HG02759 (cell line): ENCODE results near the gene OGDH.

Experiments used
- ATAC-seq: cut with Tn5 transposase; IDR thresholded peaks from one replicate; pipeline ENCODE4 v1.9.1; 2021; ENCODE audit warnings: mild to moderate bottlenecking, moderate library complexity; ENCODE audit not compliant: unreplicated experiment

The OGDH gene

GRCh38 chr7:44617225-44617890, 10.9 kb downstream of the OGDH start:
- peak; percentile 51 for ATAC-seq

DNA sequence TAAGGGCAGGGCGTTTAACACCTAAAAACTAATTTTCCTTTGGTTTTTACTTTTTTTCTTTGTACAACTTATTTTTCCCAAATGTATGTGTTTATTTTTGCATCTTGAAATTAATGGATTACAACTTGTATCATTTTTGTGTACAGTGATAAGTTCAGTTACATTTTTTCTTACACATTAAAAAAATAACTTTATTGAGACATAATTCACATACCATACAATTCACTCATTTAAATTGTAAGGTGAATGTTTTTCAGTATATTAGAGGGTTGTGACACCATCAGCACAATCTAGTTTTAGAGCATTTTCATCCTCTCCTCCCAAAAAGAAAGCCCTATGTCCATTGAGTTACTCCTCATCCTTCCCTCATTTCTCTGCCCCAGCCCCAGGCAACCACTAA, 11.6 kb downstream of the OGDH start:
- ATAC-seq = no peak

DNA sequence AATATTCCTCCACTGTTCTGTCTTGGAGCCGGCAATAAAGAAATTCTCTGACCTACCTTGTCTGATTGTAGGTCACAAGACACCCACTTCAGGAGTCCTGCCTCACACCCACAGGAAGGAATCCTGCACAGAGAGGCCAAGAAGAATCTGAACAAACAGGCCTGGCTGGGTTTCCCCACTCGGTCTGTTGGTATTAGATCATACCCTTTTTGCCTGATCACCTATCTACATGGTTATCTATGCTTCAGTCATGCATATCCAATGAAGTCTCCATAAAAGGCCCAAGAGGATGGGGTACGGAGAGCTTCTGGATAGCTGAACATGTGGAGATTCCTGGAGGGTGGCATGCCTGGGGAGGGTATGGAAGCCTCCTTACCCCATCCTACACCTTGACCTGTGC, 12.3 kb downstream of the OGDH start:
- no peak for ATAC-seq

- ATAC-seq = no peak
Observed at GRCh38 chr7:44621034-44621749, 14.8 kb downstream of the OGDH start.

- ATAC-seq = no peak
Observed at GRCh38 chr7:44621750-44622103, 15.3 kb downstream of the OGDH start.

GRCh38 chr7:44622342-44623151, 16.1 kb downstream of the OGDH start:
- ATAC-seq = peak; percentile 83

- ATAC-seq = no peak
Observed at GRCh38 chr7:44624318-44624717, 17.9 kb downstream of the OGDH start.

DNA sequence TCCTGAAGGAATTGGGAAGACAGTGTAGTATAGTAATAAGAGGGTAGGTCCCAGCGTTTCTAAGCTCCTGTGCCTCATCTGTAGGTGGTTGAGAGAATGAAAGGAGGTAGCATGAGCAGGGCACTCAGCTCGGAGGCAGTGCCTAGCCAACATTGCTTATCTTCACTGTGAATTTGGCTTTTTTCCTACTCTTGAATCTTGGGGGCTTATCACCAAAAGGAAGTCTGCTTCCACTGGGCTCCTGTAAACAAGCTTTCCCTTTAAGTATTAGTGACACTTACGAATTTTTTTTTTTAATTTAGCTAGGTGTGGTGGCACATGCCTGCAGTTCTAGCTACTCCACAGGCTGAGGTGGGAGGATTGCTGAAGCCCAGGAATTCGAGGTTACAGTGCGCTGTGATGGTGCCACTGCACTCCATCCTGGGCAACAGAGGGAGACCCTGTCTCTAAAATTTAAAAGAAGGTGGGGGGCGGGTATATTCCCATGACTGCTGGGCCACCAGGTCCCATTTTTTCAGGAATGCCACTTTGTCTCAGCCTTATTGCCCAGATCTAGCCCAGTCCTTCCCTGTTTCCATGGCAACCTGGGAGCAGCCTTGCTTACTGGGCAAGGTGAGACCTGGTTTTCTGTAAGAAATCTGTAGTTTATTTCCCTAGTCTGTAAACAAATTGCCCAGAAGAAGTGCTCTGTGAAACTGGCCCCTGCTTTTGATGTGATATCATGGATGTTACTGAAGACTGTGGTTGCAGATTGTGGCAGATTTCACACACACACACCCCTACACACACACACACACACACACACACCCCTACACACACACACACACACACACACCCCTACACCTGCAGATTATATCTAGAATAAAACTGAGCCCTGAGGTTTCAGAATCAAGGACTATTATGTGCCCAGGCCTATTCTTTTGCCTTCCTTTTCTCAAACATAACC, 19.4 kb downstream of the OGDH start:
- no peak for ATAC-seq

- no peak for ATAC-seq
Observed at GRCh38 chr7:44626620-44627019, 20.2 kb downstream of the OGDH start.

DNA sequence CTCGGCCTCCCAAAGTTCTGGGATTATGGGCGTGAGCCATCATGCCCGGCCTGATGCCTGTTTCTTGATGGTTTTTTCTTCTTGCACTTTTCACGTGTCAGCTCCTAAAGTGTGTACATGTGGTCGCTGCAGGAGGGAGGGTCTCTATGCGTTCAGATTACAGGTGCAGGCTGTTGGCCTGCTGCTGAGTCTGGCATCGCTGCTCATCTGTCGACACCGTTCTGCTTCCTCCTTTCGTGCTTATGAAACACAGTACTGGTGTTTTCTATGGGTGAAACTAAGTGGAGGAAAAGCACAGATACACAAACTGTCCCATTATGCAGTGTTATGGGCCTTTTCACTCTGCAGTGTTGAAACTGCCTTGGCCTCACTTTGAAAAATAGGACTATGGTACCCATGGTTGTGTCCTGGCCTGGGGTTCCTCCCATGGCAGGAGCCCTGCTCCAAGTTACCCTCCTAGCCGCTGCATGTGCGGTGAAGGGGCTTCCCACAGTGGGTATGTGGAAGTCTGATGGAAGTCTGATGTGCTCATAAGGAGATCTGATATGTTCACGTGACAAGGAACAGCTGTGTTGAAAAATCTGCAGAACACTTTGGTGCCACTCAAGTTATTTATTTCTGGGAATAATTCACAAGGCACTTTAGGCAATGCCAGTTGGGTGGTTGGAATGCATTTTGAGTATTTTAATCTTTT, 23.5 kb downstream of the OGDH start:
- ATAC-seq = no peak

- ATAC-seq = no peak
Observed at GRCh38 chr7:44630792-44631457, 24.5 kb downstream of the OGDH start.

DNA sequence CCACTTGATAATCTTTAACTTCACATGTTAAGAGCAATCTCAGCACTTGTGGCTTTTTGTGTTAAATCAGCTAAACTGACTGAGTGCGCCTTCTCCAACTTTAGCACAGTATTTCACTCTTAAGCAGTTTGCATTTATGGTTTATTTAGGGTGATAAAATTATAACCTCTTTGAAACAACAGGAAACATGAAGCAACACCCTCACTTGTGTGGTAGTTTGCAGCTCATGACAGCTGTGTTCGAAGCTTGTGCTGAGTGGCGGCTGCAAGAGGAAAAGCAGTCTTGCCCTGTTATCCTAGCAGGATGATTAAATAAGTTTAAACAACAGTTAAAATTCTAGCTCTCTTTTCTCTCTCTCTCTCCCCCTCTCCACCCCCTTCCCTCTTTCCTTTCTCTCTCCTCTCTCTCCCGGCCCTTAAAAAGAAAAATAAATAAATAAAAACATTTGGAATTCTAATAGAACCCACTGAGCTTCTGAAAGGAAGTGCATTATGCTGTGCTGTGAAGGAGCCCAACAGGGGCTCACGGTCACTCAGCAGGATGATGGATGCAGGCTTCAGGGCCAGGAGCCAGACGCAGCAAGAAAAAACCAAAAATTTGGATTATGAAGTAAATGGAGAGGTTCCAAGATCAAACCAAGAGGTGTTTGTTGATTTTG, 25.2 kb downstream of the OGDH start:
- no peak for ATAC-seq

DNA sequence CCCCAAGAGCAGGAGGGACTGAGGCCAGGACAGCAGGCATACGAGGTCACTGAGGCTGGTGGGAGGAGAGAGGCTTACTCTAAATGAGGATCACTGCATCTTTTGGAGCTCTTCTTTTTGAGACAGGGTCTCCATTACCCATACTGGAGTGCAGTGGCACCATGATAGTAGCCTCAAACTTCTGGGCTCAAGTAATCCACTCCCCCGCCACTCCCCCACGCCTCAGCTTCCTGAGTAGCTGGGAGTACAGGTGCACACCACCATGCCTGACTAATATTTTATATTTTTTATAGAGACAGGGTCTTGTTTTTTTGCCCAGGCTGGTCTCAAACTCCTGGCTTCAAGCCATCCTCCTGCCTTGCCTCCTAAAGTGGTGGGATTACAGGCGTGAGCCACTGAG, 25.8 kb downstream of the OGDH start:
- no peak for ATAC-seq

DNA sequence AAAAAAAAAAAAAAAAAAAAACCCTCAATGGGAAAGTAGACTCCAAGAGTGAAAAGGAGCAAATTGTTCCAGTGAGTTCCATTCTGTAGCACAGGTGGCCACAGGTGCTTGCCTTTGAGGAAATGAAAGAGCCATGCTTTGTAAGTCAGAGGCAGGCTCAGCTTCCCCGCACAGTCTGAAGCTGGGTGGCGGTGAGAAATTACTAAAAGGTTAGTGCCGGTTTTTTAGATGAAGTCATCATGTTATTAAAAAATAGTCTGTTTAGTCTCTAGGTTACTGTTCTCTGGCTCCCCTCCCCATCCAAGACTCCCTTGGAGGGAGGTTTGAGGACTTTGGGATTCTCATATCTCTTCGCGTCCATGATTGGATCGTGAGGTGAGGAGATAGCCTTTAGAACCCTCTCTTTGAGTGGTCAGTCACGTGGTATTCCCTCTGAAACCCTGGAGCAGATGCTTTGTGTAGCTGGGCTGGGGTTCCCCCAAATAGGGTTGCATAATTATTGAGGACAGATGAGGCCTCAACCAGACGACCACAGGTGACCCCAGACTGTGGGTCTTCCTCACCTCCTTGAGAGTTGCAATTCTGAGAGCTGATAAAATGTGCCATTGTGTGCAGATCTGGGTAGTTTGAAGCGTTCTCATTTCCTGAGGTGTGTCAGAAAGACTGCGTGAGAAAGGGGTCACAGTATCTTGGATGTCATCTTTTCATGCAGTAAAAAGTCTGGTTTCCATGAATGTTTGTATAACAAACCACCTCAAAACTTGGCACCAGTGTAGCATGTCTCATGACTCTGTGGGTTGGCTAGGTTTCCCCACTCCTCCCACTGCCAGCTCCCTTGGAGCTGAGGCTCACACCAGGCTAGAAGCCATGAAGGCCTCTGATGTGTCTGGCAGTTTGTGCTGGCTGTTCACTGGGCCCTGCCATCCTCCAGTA, 27.1 kb downstream of the OGDH start:
- peak; percentile 56 for ATAC-seq

- ATAC-seq = no peak
Observed at GRCh38 chr7:44634187-44634838, 27.9 kb downstream of the OGDH start.

- no peak for ATAC-seq
Observed at GRCh38 chr7:44634839-44635591, 28.6 kb downstream of the OGDH start.

DNA sequence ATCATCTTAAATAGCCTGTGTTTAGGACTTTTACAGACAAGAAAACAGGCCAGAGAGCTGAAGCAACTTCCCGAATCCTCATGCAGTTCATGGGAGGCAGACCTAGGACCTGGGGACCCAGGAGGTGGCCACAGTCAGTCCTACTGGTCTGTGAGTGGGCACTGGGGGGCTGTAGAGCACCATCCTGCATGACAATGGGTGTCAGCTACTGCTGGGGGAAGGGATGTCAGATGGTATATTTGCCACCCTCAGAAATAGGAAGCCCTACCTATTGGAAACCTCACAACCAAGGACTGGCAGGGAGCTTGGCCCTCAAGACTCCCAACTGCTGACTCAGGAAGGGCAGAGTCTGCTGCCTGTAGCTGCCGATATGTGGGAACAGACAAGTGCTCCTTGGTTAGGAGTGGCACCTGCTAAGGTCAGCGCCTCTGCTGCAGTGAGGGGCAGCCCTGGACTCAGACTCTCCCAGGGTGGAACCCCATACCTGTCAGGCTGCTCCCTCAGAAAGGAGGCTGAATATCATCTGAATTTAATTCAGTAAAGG, 29.7 kb downstream of the OGDH start:
- ATAC-seq = no peak
